Endodermal cell (in vitro differentiated cells): ENCODE results near the gene SENP2. TPM values are rescaled to one million over a fixed set of nuclear protein-coding genes. Genes with fewer than 3 reads are reported as not detected.

Experiments used
- DNase-seq: peaks from one replicate; pipeline ENCODE4 v3.0.0-alpha.2; 2017
- H3K27ac ChIP-seq: 2 replicates; pipeline ENCODE4 v1.5.1; 2013; ENCODE audit warnings: mild to moderate bottlenecking, low read depth, low read length, moderate library complexity
- H3K27me3 ChIP-seq: 2 replicates; pipeline ENCODE4 v1.6.1; 2013; ENCODE audit warnings: mild to moderate bottlenecking, low read length, moderate library complexity; ENCODE audit not compliant: insufficient read depth, control insufficient read depth, poor library complexity, severe bottlenecking
- H3K36me3 ChIP-seq: 2 replicates; pipeline ENCODE4 v1.7.0; 2013; ENCODE audit warnings: mild to moderate bottlenecking, low read length, moderate library complexity; ENCODE audit not compliant: control insufficient read depth, insufficient read depth
- H3K4me1 ChIP-seq: one replicate; pipeline ENCODE4 v1.7.0; 2013; ENCODE audit warnings: low read length; ENCODE audit not compliant: control insufficient read depth, insufficient read depth
- H3K4me3 ChIP-seq: 2 replicates; pipeline ENCODE4 v1.5.1; 2013; ENCODE audit warnings: mild to moderate bottlenecking, low read length, moderate library complexity
- H3K9ac ChIP-seq: 2 replicates; pipeline ENCODE4 v1.6.1; 2013; ENCODE audit warnings: mild to moderate bottlenecking, low read length, moderate library complexity; ENCODE audit not compliant: poor library complexity, severe bottlenecking; ENCODE audit errors: extremely low read depth
- H3K9me3 ChIP-seq: 2 replicates; pipeline ENCODE4 v1.6.1; 2013; ENCODE audit warnings: mild to moderate bottlenecking, low read length, moderate library complexity; ENCODE audit not compliant: control insufficient read depth
- H3K27ac Mint-ChIP-seq: 2 replicates; pipeline ENCODE4 v1.8.0; 2020; ENCODE audit warnings: mixed read lengths
- H3K27me3 Mint-ChIP-seq: 2 replicates; pipeline ENCODE4 v1.8.0; 2021; ENCODE audit warnings: mild to moderate bottlenecking, mixed read lengths; ENCODE audit not compliant: insufficient read depth
- H3K36me3 Mint-ChIP-seq: 2 replicates; pipeline ENCODE4 v1.8.0; 2020; ENCODE audit warnings: low read depth, mixed read lengths
- H3K4me1 Mint-ChIP-seq: 2 replicates; pipeline ENCODE4 v1.8.0; 2020; ENCODE audit warnings: mixed read lengths
- H3K4me3 Mint-ChIP-seq: 2 replicates; pipeline ENCODE4 v1.8.0; 2020; ENCODE audit warnings: mild to moderate bottlenecking, moderate library complexity, mixed read lengths
- H3K9me3 Mint-ChIP-seq: 2 replicates; pipeline ENCODE4 v1.8.0; 2020; ENCODE audit warnings: mild to moderate bottlenecking, mixed read lengths
- CTCF ChIP-seq: fragments of 200-600 bp; sonication (generic); conservative IDR thresholded peaks from 2 replicates; pipeline ENCODE4 v1.5.0; 2021; ENCODE audit warnings: antibody characterized with exemption, mild to moderate bottlenecking
- WGBS, 2 experiments: methylation state at CpG; one replicate each; pipeline versions ENCODE4 v1.1.5 to v1.1.7; 2013; ENCODE audit warnings: missing lambda C conversion rate in 2 of 2, mixed read lengths in 1 of 2; ENCODE audit not compliant: insufficient coverage in 1 of 2, insufficient read length in 1 of 2; 5-methylcytosine and 5-hydroxymethylcytosine counted together
- long read RNA-seq, 4 experiments: library from polyadenylated mRNA in 2 of 4; library from RNA in 1 of 4; library from capped mRNA in 1 of 4; stranded (forward) in 3 of 4; unstranded in 1 of 4; transcript quantifications; one replicate each; pipeline ENCODE4 v2.0.0, GENCODE V29; 2020 to 2021; ENCODE audit warnings: inconsistent platforms in 1 of 4
- polyA plus RNA-seq, 2 experiments: library from polyadenylated mRNA; stranded (reverse); fragments of 50-300 nt; gene quantifications; one replicate each; pipeline ENCODE4 v1.2.3, GENCODE V29; 2013
- total RNA-seq, 2 donors: library from RNA; stranded (reverse); fragmentation: NEBNext Ultra II Directional in 1 of 2; extraction: Animal tissue kit (Norgen Biotek cat#: 25700) in 1 of 2; gene quantifications; 2 replicates in 1 of 2; 3 replicates in 1 of 2; pipeline ENCODE4 v1.2.1, GENCODE V29; 2021

The SENP2 gene
- total RNA-seq: 10 to 100 TPM; 44.6 to 46.4 TPM
- polyA plus RNA-seq (2013, experiment 1 of 2): 36.6 TPM
- 31.8 TPM for polyA plus RNA-seq (2013, experiment 2 of 2)
- long read RNA-seq, experiment 1, full-length matches to known transcripts: 3 of 14 reads
- long read RNA-seq, experiment 1, partial matches to known transcripts: 2 of 14 reads
- long read RNA-seq, experiment 1, other reads (novel, unspliced or antisense): 9 of 14 reads
- long read RNA-seq, experiment 2, full-length matches to known transcripts: 49 of 69 reads
- long read RNA-seq, experiment 2, partial matches to known transcripts: 4 of 69 reads
- long read RNA-seq, experiment 2, other reads (novel, unspliced or antisense): 16 of 69 reads
- long read RNA-seq, experiment 3, full-length matches to known transcripts: 44 of 126 reads
- long read RNA-seq, experiment 3, partial matches to known transcripts: 4 of 126 reads
- long read RNA-seq, experiment 3, other reads (novel, unspliced or antisense): 78 of 126 reads
- long read RNA-seq, experiment 4, full-length matches to known transcripts: 2 of 13 reads
- long read RNA-seq, experiment 4, partial matches to known transcripts: 6 of 13 reads
- long read RNA-seq, experiment 4, other reads (novel, unspliced or antisense): 5 of 13 reads

- H3K27ac Mint-ChIP-seq: peak within 1 kb of the TSS; percentile 99
- Histone ChIP-seq H3K9me3 (no peaks in the 10 kb centered on the region), H3K27me3 (no peaks in the 10 kb centered on the region), H3K9ac (peak within 1 kb of the TSS; percentile 94), H3K27ac (peak within 1 kb of the TSS; percentile 89), H3K36me3 (no peaks in the 10 kb centered on the region), H3K4me1 (no peaks in the 10 kb centered on the region), H3K4me3 (peak within 1 kb of the TSS; percentile 98)
- DNase-seq: peak; percentile 100
- no peaks in the 10 kb centered on the region for H3K36me3 Mint-ChIP-seq
- no peak for TF ChIP-seq CTCF
- 0 to 1% methylated on average over 27 to 64 of the region's 64 CpGs for WGBS, 2 experiments
- peak within 1 kb of the TSS; percentile 90 for H3K4me3 Mint-ChIP-seq
- H3K27me3 Mint-ChIP-seq: no peaks in the 10 kb centered on the region
- peaks cover 28% of the 10 kb centered on the region for H3K4me1 Mint-ChIP-seq
- H3K9me3 Mint-ChIP-seq: no peaks in the 10 kb centered on the region
Measured at GRCh38 chr3:185585859-185586685, at the start of gene SENP2. Gene SENP2, plus strand, starts transcription at chr3:185586295. Its CDS starts 119 bp downstream, at chr3:185586414.

GRCh38 chr3:185537369-185537970 is 48.6 kb upstream of the SENP2 start:
- TF ChIP-seq CTCF: no peak
- Histone ChIP-seq H3K36me3 (no peaks in the 10 kb centered on the region), H3K27me3 (no peaks in the 10 kb centered on the region), H3K9ac (no peak overlapping the region), H3K4me3 (no peak overlapping the region), H3K9me3 (no peaks in the 10 kb centered on the region), H3K4me1 (no peaks in the 10 kb centered on the region), H3K27ac (no peak overlapping the region)
- H3K4me1 Mint-ChIP-seq: peaks cover 5% of the 10 kb centered on the region
- DNase-seq: no peak
- no peaks in the 10 kb centered on the region for H3K9me3 Mint-ChIP-seq
- 92 to 100% methylated on average over 6 to 9 of the region's 9 CpGs for WGBS, 2 experiments
- H3K36me3 Mint-ChIP-seq: no peaks in the 10 kb centered on the region
- no peak overlapping the region for H3K4me3 Mint-ChIP-seq
- no peak overlapping the region for H3K27ac Mint-ChIP-seq
- H3K27me3 Mint-ChIP-seq: no peaks in the 10 kb centered on the region

GRCh38 chr3:185539934-185540333 is 46.2 kb upstream of the SENP2 start:
- H3K27me3 ChIP-seq: no peaks in the 10 kb centered on the region
- no peak for TF ChIP-seq CTCF
- H3K36me3 ChIP-seq: no peaks in the 10 kb centered on the region
- WGBS, 2 experiments: 79% methylated on average over 2 of the region's 2 CpGs; no CpG with 5 or more reads in 1 of the 2 experiments
- H3K4me1 Mint-ChIP-seq: peaks cover 5% of the 10 kb centered on the region
- no peaks in the 10 kb centered on the region for H3K9me3 Mint-ChIP-seq
- DNase-seq: no peak
- no peak overlapping the region for H3K4me3 ChIP-seq
- H3K27me3 Mint-ChIP-seq: no peaks in the 10 kb centered on the region
- no peak overlapping the region for H3K9ac ChIP-seq
- no peaks in the 10 kb centered on the region for H3K4me1 ChIP-seq
- H3K9me3 ChIP-seq: no peaks in the 10 kb centered on the region
- H3K27ac ChIP-seq: no peak overlapping the region
- no peaks in the 10 kb centered on the region for H3K36me3 Mint-ChIP-seq
- no peak overlapping the region for H3K4me3 Mint-ChIP-seq
- no peak overlapping the region for H3K27ac Mint-ChIP-seq
